HG03460 (cell line): ENCODE results near the gene ANKRD45.
"Not testable (repeated sequence)": the region's sequence is repeated elsewhere in the genome, so short reads cannot be mapped to it uniquely, and the experiment has no call there.

Experiments used
- ATAC-seq: cut with Tn5 transposase; IDR thresholded peaks from one replicate; pipeline ENCODE4 v1.9.1; 2021; ENCODE audit not compliant: unreplicated experiment

Gene ANKRD45

DNA sequence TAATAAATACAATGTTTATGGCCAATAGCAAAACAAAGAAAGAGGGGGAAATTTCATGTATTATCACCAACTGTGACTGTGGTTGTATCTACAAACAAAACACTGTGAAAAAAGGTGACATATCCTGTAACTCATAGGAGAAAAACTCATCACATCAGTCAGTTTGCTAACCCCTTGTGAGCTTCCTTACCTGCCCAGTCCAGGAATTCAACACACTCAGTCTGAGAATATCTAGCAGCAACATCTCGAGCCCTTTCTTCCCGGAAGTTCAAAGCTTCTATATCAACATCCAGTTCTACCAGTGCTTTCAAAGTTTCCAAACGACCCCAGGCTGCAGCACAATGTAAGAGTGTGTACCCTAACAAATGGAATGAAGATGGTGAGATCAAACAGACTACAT is 23.0 kb downstream of the ANKRD45 start:
- no peak for ATAC-seq

DNA sequence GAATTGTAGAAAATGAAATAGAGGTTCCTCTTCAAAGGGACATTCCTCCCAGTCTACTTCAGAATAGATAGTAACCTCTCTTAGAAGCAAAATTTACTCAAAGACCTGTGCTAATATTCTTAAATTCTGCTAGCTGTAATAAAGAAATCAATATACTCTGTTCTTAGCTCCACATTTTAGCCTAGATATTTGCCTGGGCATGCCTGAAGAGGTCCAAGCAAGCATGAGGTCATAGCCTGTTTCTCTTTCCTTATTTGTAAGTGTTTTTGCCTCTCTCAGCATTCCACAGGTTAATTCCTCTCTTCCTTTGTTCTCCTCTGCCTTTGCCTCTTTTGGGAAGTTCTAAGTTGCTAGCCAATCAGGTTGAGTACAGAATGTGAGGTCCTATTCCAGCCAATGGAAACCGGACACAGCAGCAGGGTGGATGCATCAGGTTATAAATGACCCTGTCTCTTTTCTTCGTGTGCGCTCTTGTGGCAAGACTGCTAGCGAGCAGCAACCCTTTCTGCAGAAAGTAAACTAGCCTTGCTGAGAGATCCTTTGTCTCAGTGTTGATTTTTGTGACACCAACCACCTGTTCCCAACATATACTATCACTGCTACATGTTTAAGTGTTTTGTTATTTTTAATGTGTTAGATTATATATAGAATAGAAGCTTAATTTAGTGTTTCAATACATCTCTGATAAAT is 27.1 kb downstream of the ANKRD45 start:
- not testable (repeated sequence) for ATAC-seq

DNA sequence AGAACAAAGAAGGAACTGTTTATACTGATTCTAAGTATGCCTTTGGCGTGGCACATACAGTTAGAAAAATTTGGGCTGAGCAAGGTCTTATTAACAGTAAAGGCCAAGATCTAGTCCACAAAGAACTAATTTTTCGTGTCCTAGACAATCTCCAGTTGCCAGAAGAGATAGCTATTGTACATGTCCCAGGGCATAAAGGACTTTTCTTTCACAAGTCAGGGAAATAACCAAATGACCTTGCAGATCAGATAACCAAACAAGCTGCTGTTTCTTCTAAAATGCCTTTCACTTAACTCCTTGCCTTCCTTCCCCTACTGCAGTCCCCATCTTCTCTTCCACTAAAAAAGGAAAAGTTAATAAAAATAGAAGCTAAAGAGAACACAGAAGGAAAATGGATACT is 30.5 kb downstream of the ANKRD45 start:
- no peak for ATAC-seq

DNA sequence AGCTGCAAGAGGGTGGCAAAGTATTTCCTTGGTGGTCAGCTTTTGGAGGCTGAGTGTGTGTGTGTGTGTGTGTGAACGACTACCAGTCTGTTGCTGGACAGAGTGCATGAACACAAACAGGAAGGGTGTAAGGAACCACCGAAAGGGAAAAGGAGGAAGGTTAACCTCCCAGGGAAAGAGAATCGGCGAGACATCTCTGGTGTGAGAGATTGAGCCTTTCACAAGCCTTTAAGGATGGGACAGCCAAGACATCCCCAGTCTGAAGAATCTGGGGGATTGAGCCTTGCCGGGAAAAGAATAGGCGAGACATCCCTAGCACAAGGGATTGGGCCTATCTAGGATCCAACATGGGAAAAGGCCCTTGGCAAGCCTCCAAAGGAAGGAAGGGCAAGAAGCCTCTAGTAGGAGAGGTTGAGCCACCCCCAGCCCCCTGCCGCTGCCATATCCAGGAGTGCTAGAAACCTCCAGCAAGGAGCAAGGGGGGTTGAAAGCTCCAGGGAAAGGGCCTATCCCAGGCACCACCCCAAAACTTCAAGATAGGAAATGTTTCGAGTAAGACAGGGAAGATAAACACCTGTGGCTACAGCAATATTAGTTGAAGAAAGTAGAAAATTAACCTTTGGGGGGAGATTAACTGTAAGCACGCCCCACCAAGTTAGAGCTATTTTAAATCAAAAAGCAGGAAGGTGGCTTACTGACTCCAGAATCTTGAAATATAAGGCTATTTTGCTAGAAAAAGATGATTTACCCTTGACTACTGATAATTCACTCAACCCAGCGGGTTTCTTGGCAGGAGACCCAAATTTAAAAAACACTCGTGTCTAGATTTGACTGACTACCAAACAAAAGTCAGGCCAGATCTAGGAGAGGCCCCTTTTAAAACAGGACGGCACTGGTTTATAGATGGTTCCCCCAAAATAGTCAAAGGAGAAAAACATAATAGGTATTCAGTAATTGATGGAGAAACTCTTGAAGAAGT is 31.3 kb downstream of the ANKRD45 start:
- ATAC-seq = no peak

DNA sequence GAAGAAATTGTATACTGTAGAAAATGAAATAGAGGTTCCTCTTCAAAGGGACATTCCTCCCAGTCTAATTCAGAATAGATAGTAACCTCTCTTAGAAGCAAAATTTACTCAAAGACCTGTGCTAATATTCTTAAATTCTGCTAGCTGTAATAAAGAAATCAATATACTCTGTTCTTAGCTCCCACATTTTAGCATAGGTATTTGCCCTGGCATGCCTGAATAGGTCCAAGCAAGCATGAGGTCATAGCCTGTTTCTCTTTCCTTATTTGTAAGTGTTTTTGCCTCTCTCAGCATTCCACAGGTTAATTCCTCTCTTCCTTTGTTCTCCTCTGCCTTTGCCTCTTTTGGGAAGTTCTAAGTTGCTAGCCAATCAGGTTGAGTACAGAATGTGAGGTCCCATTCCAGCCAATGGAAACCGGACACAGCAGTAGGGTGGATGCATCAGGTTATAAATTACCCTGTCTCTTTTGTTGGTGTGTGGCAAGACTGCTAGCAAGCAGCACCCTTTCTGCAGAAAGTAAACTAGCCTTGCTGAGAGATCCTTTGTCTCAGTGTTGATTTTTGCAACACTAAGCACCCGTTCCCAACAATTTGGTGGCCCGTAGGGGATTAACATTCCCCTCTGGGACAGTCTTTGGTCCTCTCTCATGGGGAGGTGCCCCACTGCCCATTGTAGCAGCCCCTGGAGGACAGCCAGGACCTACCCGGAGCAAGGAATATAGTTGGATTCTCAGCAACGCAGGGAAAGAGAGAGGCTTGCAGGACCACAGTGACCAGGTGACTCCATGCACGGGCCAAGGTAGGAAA is 32.2 kb downstream of the ANKRD45 start:
- ATAC-seq = not testable (repeated sequence)

DNA sequence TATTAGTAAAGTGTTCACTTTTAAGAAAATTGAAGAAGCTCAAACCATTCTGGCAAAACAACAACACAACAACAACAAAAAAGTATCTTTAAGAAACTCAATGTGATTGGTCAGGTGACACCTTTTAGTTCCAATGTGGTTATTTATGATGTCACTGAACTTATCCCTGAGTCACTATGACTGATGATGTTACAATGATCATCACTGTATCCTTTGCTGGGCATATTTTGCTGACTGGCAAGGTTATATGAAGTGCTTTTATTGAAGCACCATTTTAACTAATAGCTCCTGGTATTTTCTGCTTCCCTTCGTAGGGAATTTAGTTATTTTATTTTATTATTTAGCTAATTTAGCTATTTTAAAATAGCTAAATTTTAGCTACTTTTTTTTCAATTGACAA is 34.5 kb downstream of the ANKRD45 start, which contains the start of gene TEX50:
Gene TEX50, plus strand, starts transcription at position 223 of the 400 bp plus-strand sequence. CDS start 184 bp downstream, outside the sequence.
- no peak for ATAC-seq

DNA sequence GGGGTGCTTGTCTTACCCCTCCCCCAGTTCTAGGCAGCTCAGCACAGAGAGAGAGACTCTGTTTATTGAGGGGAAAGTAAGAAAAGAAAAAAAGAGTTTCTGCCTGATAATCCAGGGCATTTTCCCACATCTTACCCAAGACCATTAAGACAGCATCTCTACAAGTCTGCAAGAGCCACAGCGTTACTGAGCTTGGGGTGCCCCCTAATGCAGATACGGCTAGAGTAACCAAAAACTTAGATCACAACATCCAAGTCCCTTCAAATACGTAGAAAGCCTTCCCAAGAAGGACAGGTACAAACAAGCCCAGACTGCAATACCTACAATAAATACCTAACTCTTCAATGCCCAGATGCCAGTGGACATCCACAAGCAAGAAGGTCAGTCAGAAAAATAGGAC is 40.8 kb downstream of the ANKRD45 start:
- ATAC-seq = no peak

DNA sequence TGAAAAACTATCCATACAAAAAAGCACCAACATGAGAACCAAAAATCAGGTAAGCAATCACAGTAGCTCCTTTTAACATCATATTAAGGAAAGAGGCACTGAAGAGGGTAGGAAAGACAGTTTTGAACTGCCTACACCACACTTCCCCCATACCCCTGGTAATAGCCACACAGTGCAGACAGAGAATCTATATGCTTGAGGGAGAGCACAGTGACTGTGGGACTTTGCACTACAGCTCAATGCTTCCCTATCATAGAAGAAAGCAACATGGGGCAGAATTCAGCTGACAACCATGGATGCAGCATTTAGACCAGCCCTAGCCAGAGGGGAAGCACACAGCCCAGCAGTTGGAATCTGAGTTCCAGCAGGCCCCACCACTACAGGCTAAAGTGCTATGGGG is 42.4 kb downstream of the ANKRD45 start:
- no peak for ATAC-seq

DNA sequence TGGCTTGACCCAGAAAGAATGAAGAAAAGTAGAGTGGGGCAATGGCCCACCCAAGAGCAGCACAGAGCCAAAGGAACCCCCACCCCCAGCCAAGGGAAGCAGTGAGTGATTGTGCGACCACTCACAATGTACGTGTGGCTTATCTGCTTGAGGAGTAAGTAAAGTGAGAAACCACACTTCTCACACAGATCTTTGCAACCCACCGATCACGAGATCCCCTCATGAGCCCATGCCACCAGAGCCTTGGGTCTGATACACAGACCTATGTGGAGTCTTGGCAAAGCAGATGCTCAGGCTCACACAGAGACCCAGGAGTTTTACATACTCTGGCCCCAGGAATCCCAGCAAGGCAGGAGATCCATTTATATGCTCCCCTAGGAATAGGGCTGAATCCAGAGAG is 52.8 kb downstream of the ANKRD45 start:
- ATAC-seq = no peak

DNA sequence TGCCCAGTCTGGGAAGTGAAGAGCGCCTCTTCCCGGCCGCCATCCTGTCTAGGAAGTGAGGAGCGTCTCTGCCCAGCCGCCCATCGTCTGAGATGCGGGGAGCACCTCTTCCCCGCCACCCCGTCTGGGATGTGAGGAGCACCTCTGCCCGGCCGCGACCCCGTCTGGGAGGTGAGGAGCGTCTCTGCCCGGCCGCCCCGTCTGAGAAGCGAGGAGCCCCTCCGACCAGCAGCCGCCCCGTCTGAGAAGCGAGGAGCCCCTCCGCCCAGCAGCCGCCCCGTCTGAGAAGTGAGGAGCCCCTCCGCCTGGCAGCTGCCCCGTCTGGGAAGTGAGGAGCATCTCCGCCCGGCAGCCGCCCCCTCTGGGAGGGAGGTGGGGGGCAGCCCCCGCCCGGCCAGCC is 56.6 kb downstream of the ANKRD45 start:
- ATAC-seq = not testable (repeated sequence)

DNA sequence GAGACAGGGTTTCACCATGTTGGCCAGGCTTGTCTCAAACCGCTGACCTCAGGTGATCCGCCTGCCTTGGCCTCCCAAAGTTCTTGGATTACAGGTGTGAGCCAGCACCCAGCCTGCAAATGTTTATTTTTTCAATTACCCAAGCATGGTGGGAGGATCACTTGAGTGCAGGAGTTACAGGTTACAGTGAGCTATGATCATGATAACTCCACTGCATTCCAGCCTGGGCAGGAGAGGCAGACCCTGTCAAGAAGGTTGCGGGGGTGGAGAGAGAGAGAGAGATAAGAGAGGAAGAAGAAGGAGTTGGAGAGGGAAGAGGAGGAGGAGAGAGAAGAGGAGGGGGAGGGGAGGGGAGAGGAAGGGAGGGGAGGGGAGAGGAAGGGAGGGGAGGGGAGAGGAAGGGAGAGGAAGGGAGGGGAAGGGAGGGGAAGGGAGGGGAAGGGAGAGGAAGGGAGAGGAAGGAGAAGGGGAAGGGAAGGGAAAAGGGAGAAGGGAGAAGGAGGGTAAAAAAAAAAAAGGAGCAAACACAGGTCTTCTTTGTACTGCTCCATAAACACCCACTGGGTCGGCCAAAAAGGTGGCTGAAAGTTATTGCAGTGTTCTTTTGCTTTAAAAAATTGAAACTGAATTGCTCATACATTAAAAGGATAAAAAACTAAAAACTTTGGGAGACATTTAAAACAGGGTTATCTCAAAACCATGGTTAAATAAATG is 61.0 kb downstream of the ANKRD45 start:
- ATAC-seq = no peak

DNA sequence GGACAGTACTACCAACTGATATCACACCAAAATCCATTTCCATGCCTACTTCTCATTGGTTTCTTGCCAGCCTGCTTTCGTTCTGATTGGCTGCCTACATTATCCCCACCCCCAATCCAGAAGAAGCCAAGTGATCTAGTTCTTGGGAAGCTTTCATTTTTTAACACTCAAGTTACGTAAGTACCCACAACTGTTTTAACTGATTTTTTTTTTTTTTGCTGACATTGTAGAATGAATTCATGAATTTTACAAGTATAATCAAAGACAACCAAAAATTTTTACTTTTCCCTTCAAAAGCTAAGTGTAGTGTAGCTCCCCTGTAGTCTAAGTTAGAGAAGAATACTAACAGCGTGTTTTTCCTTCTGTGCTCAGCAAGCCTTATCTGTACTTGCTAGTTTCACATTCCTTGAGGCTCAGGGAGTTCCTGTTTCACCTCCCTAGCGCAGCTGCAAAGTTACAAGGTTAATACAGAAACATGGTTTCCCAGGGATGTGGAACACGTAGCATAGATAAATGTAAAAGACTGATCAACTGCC is 66.5 kb downstream of the ANKRD45 start, which contains the start of gene SLC9C2:
Gene SLC9C2, minus strand, starts transcription at position 17 of the 536 bp plus-strand sequence. CDS start 1,296 bp downstream, outside the sequence.
- no peak for ATAC-seq

DNA sequence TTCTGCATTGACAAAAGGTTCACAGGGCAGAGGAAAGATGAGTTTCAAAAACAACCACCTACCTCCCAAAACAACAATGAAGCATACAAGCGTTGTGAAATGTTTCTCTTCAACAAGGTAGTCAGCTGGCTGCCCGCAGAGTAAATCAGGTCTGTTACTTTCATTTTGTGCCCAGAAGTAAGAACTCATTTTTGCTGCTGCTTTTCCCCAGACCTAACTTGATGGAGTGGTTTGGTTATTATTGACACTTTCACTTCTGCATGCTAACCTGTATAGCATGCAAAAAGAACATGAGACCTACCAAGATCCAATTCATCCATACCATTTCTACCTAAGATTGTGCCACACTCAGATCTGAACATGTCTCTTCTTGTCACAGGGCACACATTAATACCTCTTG is 68.1 kb downstream of the ANKRD45 start:
- peak; percentile 65 for ATAC-seq

DNA sequence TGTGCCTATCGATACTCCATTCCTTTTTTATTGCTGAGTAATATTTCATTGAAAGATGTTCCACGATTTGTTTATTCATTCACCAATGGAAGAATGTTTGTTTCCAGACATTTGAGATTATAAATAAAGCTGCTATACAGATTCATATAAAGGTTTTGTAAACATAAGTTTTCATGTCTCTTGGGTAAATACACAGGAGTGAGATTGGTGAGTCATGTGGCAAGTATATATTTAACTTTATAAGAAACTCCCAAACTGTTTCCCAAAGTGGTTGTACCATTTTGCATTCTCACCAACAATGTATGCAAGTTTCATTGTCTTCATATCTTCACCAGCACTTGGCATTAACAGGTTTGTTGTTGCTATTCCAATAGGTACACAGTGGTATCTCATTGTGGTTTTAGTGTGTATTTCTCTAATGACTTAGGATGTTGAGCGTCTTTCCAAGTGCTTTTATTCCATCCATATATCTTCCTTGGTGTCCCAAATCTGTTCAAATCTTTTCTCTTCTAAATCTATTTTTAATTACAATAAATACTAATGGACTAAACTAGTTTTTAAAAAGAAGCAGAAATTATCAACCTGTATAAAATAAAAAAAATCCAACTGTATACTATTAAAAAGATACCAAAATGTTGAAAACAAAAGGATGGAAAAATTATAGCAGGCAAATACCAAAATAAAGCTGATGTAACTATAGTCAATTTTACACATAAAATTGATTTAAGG is 73.4 kb downstream of the ANKRD45 start:
- no peak for ATAC-seq

DNA sequence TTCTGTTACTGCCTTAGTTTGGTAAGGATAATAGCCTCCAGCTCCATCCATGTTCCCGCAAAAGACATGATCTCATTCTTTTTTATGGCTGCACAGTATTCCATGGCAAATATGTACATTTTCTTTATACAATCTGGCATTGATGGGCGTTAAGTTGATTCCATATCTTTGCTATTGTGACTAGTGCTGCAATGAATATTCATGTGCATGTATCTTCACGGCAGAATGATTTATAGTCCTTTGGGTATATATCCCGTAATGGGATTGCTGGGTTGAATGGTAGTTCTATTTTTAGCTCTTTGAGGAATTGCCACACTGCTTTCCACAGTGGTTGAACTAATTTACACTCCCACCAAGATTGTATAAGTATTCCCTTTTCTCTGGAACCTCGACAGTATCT is 78.5 kb downstream of the ANKRD45 start:
- ATAC-seq = not testable (repeated sequence)

DNA sequence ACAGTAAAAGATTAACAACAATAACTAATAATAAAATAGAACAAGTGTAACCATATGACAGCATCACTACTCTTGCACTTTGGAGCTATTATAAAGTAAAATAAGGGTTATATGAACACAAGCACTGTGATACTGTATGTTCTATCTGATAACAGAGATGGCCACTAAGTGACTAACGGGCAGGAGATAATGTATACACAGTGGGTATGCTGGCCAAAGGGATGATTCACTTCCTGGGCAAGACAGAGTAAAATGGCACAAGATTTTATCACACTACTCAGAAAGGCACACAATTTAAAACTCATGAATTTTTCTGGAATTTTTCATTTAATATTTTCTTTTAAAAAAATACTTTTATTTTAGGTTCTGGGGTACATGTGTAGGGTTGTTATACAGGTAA is 79.1 kb downstream of the ANKRD45 start:
- no peak for ATAC-seq

DNA sequence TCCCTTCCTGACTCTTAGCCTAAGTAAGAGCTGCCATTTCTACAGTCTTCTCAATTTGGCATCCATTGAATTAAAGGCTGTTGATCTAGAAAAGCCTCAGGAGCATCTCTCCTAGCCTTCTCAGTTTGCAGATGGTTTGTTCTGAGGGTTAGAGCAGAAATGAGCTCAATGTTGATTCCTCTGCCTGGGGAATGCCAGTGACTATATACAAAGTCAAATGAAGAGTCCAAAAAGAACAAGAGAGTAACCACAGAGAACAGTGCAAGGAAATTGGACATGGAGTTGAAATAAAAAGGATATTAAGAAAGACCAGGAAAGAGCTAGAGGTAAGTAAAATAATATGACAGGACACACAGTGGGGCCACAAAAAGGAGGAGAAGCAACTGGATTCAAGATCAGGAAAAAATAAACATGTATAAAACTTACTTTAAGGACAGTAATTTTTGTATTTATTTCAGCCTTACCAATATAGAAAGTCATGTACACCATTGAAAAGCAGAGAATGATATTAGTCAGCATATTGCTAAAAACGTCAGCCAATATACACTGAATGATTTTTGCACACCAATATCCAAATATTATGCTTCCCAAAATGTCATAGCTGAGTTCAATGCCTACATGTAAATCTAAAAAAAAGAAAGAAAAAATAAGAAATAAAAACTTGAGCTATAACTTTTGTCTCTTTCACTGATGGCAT is 88.1 kb downstream of the ANKRD45 start:
- ATAC-seq = no peak

DNA sequence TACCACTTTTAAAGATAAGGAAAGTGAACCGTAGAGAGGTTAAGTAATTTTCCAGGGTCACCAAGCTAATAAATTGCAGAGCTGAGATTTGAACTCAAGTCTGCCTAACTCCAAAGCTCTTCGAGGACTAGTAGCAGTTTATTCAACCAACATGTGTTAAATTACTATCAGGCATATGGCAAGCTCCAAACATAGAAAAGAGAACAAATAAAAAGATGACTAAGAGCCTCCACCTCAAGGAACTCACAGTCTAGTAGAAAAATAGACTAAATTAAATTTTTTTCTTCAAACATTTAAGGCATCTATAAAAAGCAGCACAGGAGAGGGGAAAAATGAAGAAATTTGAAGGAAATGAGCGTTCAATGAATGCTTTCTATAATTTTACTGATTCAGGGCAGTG is 89.0 kb downstream of the ANKRD45 start:
- ATAC-seq = no peak

DNA sequence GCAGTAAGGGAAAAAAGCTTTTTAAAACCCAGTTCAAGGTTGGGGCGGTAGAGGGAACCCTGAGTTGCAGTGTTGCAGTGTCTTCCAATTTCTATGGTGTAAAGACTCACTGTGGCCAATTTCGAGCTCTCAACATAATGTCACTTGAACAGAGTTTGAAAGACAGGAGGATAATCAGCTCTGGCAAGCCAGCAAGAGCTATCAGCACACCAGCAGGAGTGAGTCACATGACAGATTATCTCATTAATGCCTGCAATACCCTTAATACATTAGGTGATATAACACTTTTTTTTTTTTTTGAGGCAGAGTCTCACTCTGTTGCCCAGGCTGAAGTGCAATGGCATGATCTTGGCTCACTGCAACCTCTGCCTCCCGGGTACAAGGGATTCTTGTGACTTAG is 89.6 kb downstream of the ANKRD45 start:
- no peak for ATAC-seq
